NCI-H446 treated with DMSO at 0.1 percent for 48 hours (cell line): Measurements from ENCODE around the gene GJC2.
"Not testable (repeated sequence)": the region's sequence is repeated elsewhere in the genome, so short reads cannot be mapped to it uniquely, and the experiment has no call there.

Source experiments
- DNase-seq: peaks from one replicate; lab custom pipeline; 2025; lab: John Stamatoyannopoulos, UW

The GJC2 gene

GRCh38 chr1:228149406-228150119, at the start of gene GJC2:
TSS of gene GJC2 (plus strand) at chr1:228149930. CDS start at chr1:228157759, 7,829 bp downstream.
- DNase-seq = no peak

- DNase-seq = no peak
These were observed 48.7 kb upstream of the GJC2 start for GRCh38 chr1:228100822-228101613.

GRCh38 chr1:228101614-228101993, 48.1 kb upstream of the GJC2 start:
- DNase-seq = no peak

GRCh38 chr1:228101994-228102790, 47.5 kb upstream of the GJC2 start:
- DNase-seq = no peak

GRCh38 chr1:228102791-228103620, 46.7 kb upstream of the GJC2 start, which contains the start of gene C1orf35:
TSS of gene C1orf35 (minus strand) at chr1:228103325. CDS start at chr1:228103227, 98 bp downstream.
- DNase-seq = peak; percentile 83

GRCh38 chr1:228104526-228105269, 45.0 kb upstream of the GJC2 start:
- DNase-seq = no peak

- no peak for DNase-seq
These were observed 44.3 kb upstream of the GJC2 start for GRCh38 chr1:228105270-228105995.

- DNase-seq = no peak
These were observed 43.5 kb upstream of the GJC2 start for GRCh38 chr1:228105996-228106799.

- DNase-seq = no peak
These were observed 43.0 kb upstream of the GJC2 start for GRCh38 chr1:228106800-228107054.

- no peak for DNase-seq
These were observed 42.1 kb upstream of the GJC2 start for GRCh38 chr1:228107636-228108035.

GRCh38 chr1:228108055-228108690, 41.6 kb upstream of the GJC2 start:
- no peak for DNase-seq

GRCh38 chr1:228108742-228109072, 41.0 kb upstream of the GJC2 start:
- no peak for DNase-seq

GRCh38 chr1:228109073-228109961, 40.4 kb upstream of the GJC2 start, which contains the start of gene MRPL55:
TSS of gene MRPL55 (minus strand) at chr1:228109299. CDS start at chr1:228108260, 1,039 bp downstream.
- peak; percentile 85 for DNase-seq

GRCh38 chr1:228109962-228110488, 39.7 kb upstream of the GJC2 start:
- peak; percentile 3 for DNase-seq

- no peak for DNase-seq
These were observed 39.2 kb upstream of the GJC2 start for GRCh38 chr1:228110556-228110955.

- DNase-seq = not testable (repeated sequence)
These were observed 38.4 kb upstream of the GJC2 start for GRCh38 chr1:228111315-228111714.

GRCh38 chr1:228112167-228112566, 37.6 kb upstream of the GJC2 start:
- DNase-seq = no peak

GRCh38 chr1:228112617-228113016, 37.1 kb upstream of the GJC2 start:
- DNase-seq = no peak
